Gastrocnemius medialis (tissue), 4 donors: ENCODE results near the gene PRR22. TPM values are rescaled to one million over a fixed set of nuclear protein-coding genes. Genes with fewer than 3 reads are reported as not detected.
"Not testable (repeated sequence)": the region's sequence is repeated elsewhere in the genome, so short reads cannot be mapped to it uniquely, and the experiment has no call there.

Experiments used
- ATAC-seq, 2 donors: fragments of 150-250 bp; one replicate each; pipeline ENCODE4 v1.9.1; 2016
- DNase-seq, 2 donors: peaks; one replicate each; pipeline ENCODE4 v3.0.0-alpha.2; 2019
- H3K27ac ChIP-seq, 4 donors: fragments of 200-600 bp; sonication (generic); 1 replicate in 1 of 4; 2 replicates in 3 of 4; pipeline ENCODE4 v1.5.1; 2016 to 2018; ENCODE audit warnings: mild to moderate bottlenecking in 2 of 4, moderate library complexity in 1 of 4
- H3K27me3 ChIP-seq, 3 donors: fragments of 200-600 bp; sonication (generic) in 2 of 3; 1 replicate in 1 of 3; 2 replicates in 2 of 3; pipeline versions ENCODE4 v1.5.1 to v1.6.0; 2016 to 2019; ENCODE audit warnings: mild to moderate bottlenecking in 1 of 3, moderate library complexity in 1 of 3
- H3K36me3 ChIP-seq, 2 donors: fragments of 200-600 bp; sonication (generic) in 1 of 2; one replicate each; pipeline ENCODE4 v1.5.1; 2017 to 2018
- H3K4me1 ChIP-seq, 2 donors: fragments of 200-600 bp; sonication (generic) in 1 of 2; one replicate each; pipeline ENCODE4 v1.5.1; 2016 to 2017; ENCODE audit warnings: mild to moderate bottlenecking in 2 of 2
- H3K4me3 ChIP-seq, 4 donors: fragments of 200-600 bp; sonication (generic) in 3 of 4; 1 replicate in 1 of 4; 2 replicates in 3 of 4; pipeline ENCODE4 v1.5.1; 2016 to 2019; ENCODE audit warnings: mild to moderate bottlenecking in 2 of 4
- H3K9me3 ChIP-seq, 3 donors: fragments of 200-600 bp; sonication (generic) in 2 of 3; 1 replicate in 1 of 3; 2 replicates in 2 of 3; pipeline ENCODE4 v1.5.1; 2016 to 2019
- POLR2A ChIP-seq, 2 donors: fragments of 450-650 bp; IDR thresholded peaks; one replicate each; pipeline ENCODE4 v1.6.1; 2017; ENCODE audit warnings: antibody characterized with exemption in 2 of 2, mild to moderate bottlenecking in 2 of 2, moderate library complexity in 2 of 2
- in situ Hi-C, 4 donors: fragments of 200-750 bp; cut with MboI; loops; one replicate each; pipeline versions ENCODE4 v1.15.0 to v1.8.0; 2017; ENCODE audit warnings: low sequenced_read_pairs in 4 of 4
- intact Hi-C: fragments of 100-400 bp; cut with DNase I; formaldehyde crosslinking; loops from one replicate; pipeline ENCODE4 v1.15.1; 2023; ENCODE audit warnings: low total_unique reads
- total RNA-seq, 4 donors: library from RNA; depleted of rRNA; stranded (reverse); fragments of >200 nt; gene quantifications; one replicate each; pipeline versions ENCODE4 v1.1.0 to v1.2.3, GENCODE V29; 2016
- TF ChIP-seq, protein P1 (sequence below), 5 experiments: fragments of 450-650 bp in 3 of 5; fragments of 200-600 bp in 2 of 5; sonication (generic) in 2 of 5; IDR thresholded peaks in 4 of 5; conservative IDR thresholded peaks in 1 of 5; 1 replicate in 4 of 5; 2 replicates in 1 of 5; pipeline ENCODE4 v1.5.1; 2016 to 2019; ENCODE audit warnings: antibody characterized with exemption in 5 of 5, mild to moderate bottlenecking in 3 of 5, moderate library complexity in 3 of 5

PRR22 gene
- total RNA-seq, 4 donors from 2014 or later, result 0.24 to 1.0 TPM; not detected in 2

GRCh38 chr19:5753743-5754142 lies 30.8 kb downstream of the PRR22 start:
- no peak for DNase-seq
- Histone ChIP-seq H3K9me3 (no peaks in the 10 kb centered on the region), H3K36me3 (no peaks in the 10 kb centered on the region), H3K4me1 (no peaks in the 10 kb centered on the region), H3K27ac (no peak overlapping the region), H3K27me3 (peaks cover 0 to 9% (median 0%) of the 10 kb centered on the region in 3 donors), H3K4me3 (no peak overlapping the region)
- TF ChIP-seq, protein P1, sequence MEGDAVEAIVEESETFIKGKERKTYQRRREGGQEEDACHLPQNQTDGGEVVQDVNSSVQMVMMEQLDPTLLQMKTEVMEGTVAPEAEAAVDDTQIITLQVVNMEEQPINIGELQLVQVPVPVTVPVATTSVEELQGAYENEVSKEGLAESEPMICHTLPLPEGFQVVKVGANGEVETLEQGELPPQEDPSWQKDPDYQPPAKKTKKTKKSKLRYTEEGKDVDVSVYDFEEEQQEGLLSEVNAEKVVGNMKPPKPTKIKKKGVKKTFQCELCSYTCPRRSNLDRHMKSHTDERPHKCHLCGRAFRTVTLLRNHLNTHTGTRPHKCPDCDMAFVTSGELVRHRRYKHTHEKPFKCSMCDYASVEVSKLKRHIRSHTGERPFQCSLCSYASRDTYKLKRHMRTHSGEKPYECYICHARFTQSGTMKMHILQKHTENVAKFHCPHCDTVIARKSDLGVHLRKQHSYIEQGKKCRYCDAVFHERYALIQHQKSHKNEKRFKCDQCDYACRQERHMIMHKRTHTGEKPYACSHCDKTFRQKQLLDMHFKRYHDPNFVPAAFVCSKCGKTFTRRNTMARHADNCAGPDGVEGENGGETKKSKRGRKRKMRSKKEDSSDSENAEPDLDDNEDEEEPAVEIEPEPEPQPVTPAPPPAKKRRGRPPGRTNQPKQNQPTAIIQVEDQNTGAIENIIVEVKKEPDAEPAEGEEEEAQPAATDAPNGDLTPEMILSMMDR (IDR thresholded peaks at IDR 0.05 in 4 of 5, conservative IDR thresholded peaks at IDR 0.05 in 1 of 5), result no peak
- no peak for TF ChIP-seq POLR2A (IDR thresholded peaks at IDR 0.05)
- in situ Hi-C loops (no loop called here), intact Hi-C loops (no loop called here)
- ATAC-seq, result no peak

DNA sequence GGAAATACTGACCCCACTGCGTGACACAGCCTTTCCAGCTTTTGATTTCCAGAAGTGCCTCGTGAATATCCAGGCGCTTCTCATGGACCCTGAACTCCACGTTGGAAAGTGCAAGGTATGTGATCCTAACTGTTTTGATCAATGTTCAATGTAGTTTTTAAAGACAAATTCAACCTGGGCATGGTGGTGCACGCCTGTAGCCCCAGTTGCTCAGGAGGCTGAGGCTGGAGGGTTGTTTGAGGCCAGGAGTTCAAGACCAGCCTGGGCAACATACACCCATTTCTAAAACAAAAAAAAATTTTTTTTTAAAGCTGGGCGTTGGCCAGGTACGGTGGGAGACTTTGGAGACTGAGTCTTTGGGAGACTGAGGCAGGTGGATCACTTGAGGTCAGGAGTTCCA lies 32.8 kb downstream of the PRR22 start:
- Histone ChIP-seq H3K27ac (no peak overlapping the region), H3K4me3 (no peak overlapping the region), H3K9me3 (no peaks in the 10 kb centered on the region), H3K36me3 (no peaks in the 10 kb centered on the region), H3K27me3 (peaks cover 0 to 11% (median 4%) of the 10 kb centered on the region in 3 donors), H3K4me1 (no peaks in the 10 kb centered on the region)
- TF ChIP-seq, protein P1 (IDR thresholded peaks at IDR 0.05 in 4 of 5, conservative IDR thresholded peaks at IDR 0.05 in 1 of 5), result no peak
- TF ChIP-seq POLR2A (IDR thresholded peaks at IDR 0.05), result no peak
- in situ Hi-C loops, result no loop called here
- no peak for DNase-seq
- intact Hi-C loops, result no loop called here
- no peak for ATAC-seq

GRCh38 chr19:5749505-5749904 lies 35.0 kb downstream of the PRR22 start:
- peaks cover 0 to 11% (median 4%) of the 10 kb centered on the region in 3 donors for H3K27me3 ChIP-seq
- TF ChIP-seq, protein P1 (IDR thresholded peaks at IDR 0.05 in 4 of 5, conservative IDR thresholded peaks at IDR 0.05 in 1 of 5), result no peak
- no peak for TF ChIP-seq POLR2A (IDR thresholded peaks at IDR 0.05)
- DNase-seq, result no peak
- no peak overlapping the region for H3K27ac ChIP-seq
- H3K9me3 ChIP-seq, result no peaks in the 10 kb centered on the region
- in situ Hi-C loops (no loop called here), intact Hi-C loops (no loop called here)
- no peaks in the 10 kb centered on the region for H3K4me1 ChIP-seq
- H3K4me3 ChIP-seq, result no peak overlapping the region
- ATAC-seq, result no peak
- no peaks in the 10 kb centered on the region for H3K36me3 ChIP-seq

GRCh38 chr19:5748920-5749319 lies 35.6 kb downstream of the PRR22 start:
- H3K27ac ChIP-seq, in situ Hi-C loops, H3K36me3 ChIP-seq, intact Hi-C loops, H3K4me1 ChIP-seq, ATAC-seq, DNase-seq, H3K9me3 ChIP-seq, H3K4me3 ChIP-seq: not testable (repeated sequence)
- H3K27me3 ChIP-seq, result peaks cover 0 to 11% (median 4%) of the 10 kb centered on the region in 3 donors

- in situ Hi-C loops, H3K4me3 ChIP-seq, DNase-seq, ATAC-seq, H3K4me1 ChIP-seq, H3K9me3 ChIP-seq, H3K36me3 ChIP-seq, intact Hi-C loops, H3K27ac ChIP-seq: not testable (repeated sequence)
- H3K27me3 ChIP-seq, result peaks cover 0 to 11% (median 4%) of the 10 kb centered on the region in 3 donors
Measured at GRCh38 chr19:5744999-5745398, 39.5 kb downstream of the PRR22 start.

GRCh38 chr19:5743630-5744029 lies 40.9 kb downstream of the PRR22 start:
- in situ Hi-C loops, result no loop called here
- Histone ChIP-seq H3K36me3 (no peaks in the 10 kb centered on the region), H3K9me3 (no peaks in the 10 kb centered on the region), H3K27ac (no peak overlapping the region), H3K4me3 (no peak overlapping the region), H3K4me1 (no peaks in the 10 kb centered on the region), H3K27me3 (peaks cover 0 to 5% (median 4%) of the 10 kb centered on the region in 3 donors)
- TF ChIP-seq, protein P1 (IDR thresholded peaks at IDR 0.05 in 4 of 5, conservative IDR thresholded peaks at IDR 0.05 in 1 of 5), result no peak
- TF ChIP-seq POLR2A (IDR thresholded peaks at IDR 0.05), result no peak
- DNase-seq (no peak), ATAC-seq (no peak)
- intact Hi-C loops, result no loop called here
